HepG2 (cell line): ENCODE results near the gene ZFHX3. TPM values are rescaled to one million over a fixed set of nuclear protein-coding genes. Genes with fewer than 3 reads are reported as not detected.

Experiments used
- MEIS2 ChIP-seq: sonication (generic); formaldehyde crosslinking; IDR thresholded peaks from 2 replicates; pipeline ENCODE4 v1.9.0; 2021; ENCODE audit warnings: mild to moderate bottlenecking, missing genetic modification reagents
- NFRKB ChIP-seq: fragments of 450-650 bp; IDR thresholded peaks from 2 replicates; pipeline ENCODE4 v1.6.1; 2017
- SALL2 ChIP-seq: sonication (generic); formaldehyde crosslinking; IDR thresholded peaks from 2 replicates; pipeline ENCODE4 v1.8.1; 2023; ENCODE audit warnings: mild to moderate bottlenecking, missing genetic modification reagents, inconsistent platforms
- USF2 ChIP-seq, 2 experiments: sonication (generic) in 1 of 2; formaldehyde crosslinking in 1 of 2; IDR thresholded peaks; 2 replicates each; pipeline versions ENCODE4 v1.5.1 to v1.6.1; 2011 to 2020; ENCODE audit warnings: borderline replicate concordance in 1 of 2, low read depth in 1 of 2, low read length in 1 of 2, mild to moderate bottlenecking in 1 of 2, missing genetic modification reagents in 1 of 2, moderate library complexity in 1 of 2
- ZKSCAN8 ChIP-seq: IDR thresholded peaks from 2 replicates; pipeline ENCODE4 v1.6.1; 2016; ENCODE audit warnings: borderline replicate concordance, missing genetic modification reagents, missing compliant biosample characterization
- ZNF275 ChIP-seq: sonication (generic); formaldehyde crosslinking; IDR thresholded peaks from 2 replicates; pipeline ENCODE4 v1.8.0; 2022; ENCODE audit warnings: missing genetic modification reagents, mild to moderate bottlenecking, inconsistent platforms, borderline replicate concordance
- ZNF3 ChIP-seq: IDR thresholded peaks from 2 replicates; pipeline ENCODE4 v1.7.0; 2017; ENCODE audit warnings: inconsistent platforms
- ZNF446 ChIP-seq: sonication (generic); formaldehyde crosslinking; IDR thresholded peaks from 2 replicates; pipeline ENCODE4 v1.5.0; 2020; ENCODE audit warnings: mild to moderate bottlenecking, missing genetic modification reagents
- ZNF468 ChIP-seq: sonication (generic); formaldehyde crosslinking; IDR thresholded peaks from 2 replicates; pipeline ENCODE4 v1.8.0; 2022; ENCODE audit warnings: mild to moderate bottlenecking, moderate library complexity, missing genetic modification reagents
- ZNF496 ChIP-seq: sonication (generic); formaldehyde crosslinking; IDR thresholded peaks from 2 replicates; pipeline ENCODE4 v1.8.1; 2023; ENCODE audit warnings: mild to moderate bottlenecking, moderate library complexity, missing genetic modification reagents; ENCODE audit not compliant: insufficient replicate concordance
- polyA plus RNA-seq, 8 experiments: library from polyadenylated mRNA; depleted of rRNA in 3 of 8; stranded (reverse) in 7 of 8; unstranded in 1 of 8; fragments of >200 nt; fragmentation: Illumina TruSeq in 4 of 8; extraction: Trizol in 4 of 8; gene quantifications; 2 replicates each; pipeline versions ENCODE4 v1.2.1 to v1.2.3, GENCODE V29; 2011 to 2016; ENCODE audit warnings: low read depth in 4 of 8, missing spikeins in 1 of 8, mixed read lengths in 1 of 8; ENCODE audit not compliant: insufficient read depth in 1 of 8
- total RNA-seq, 5 experiments: library from RNA; depleted of rRNA; stranded (reverse); fragments of >200 nt; fragmentation: Illumina TruSeq; extraction: Trizol; gene quantifications; 2 replicates each; pipeline ENCODE4 v1.2.3, GENCODE V29; 2016; ENCODE audit warnings: low read depth in 1 of 5
- TF ChIP-seq, protein P1 (sequence below): sonication (generic); formaldehyde crosslinking; IDR thresholded peaks from 2 replicates; pipeline ENCODE4 v1.8.1; 2023; ENCODE audit warnings: mild to moderate bottlenecking, moderate library complexity, missing genetic modification reagents
- TF ChIP-seq, protein P2 (sequence below): sonication (generic); formaldehyde crosslinking; IDR thresholded peaks from 2 replicates; pipeline ENCODE4 v1.4.0; 2020; ENCODE audit warnings: missing genetic modification reagents, mild to moderate bottlenecking, borderline replicate concordance
- TF ChIP-seq, protein P3 (sequence below): sonication (generic); formaldehyde crosslinking; IDR thresholded peaks from 2 replicates; pipeline ENCODE4 v1.4.0; 2020; ENCODE audit warnings: missing genetic modification reagents, borderline replicate concordance
- TF ChIP-seq, protein P4 (sequence below): sonication (generic); formaldehyde crosslinking; IDR thresholded peaks from 2 replicates; pipeline ENCODE4; 2020; ENCODE audit warnings: missing genetic modification reagents, mild to moderate bottlenecking, borderline replicate concordance

Gene ZFHX3
- total and polyA plus RNA-seq, 2 of the 13 experiments (the other 11 are each of a cell fraction or from before 2014, with no cell fraction given) = 5.0 to 6.0 TPM

- TF ChIP-seq ZNF275 (CRISPR knock-in tag) (no peak), SALL2 (peak; percentile 59; the same call in 1 of the 2 replicates), USF2 (IDR thresholded peaks at IDR 0.05; ENCODE audit: low read depth, low read length) (no peak), USF2 (CRISPR knock-in tag; IDR thresholded peaks at IDR 0.05; ENCODE audit: borderline replicate concordance) (no peak), NFRKB (no peak), MEIS2 (CRISPR knock-in tag) (no peak), ZNF446 (CRISPR knock-in tag) (no peak), ZNF3 (no peak), ZKSCAN8 (CRISPR knock-in tag) (no peak), ZNF496 (CRISPR knock-in tag) (no peak), ZNF468 (CRISPR knock-in tag) (no peak)
- TF ChIP-seq, protein P1, sequence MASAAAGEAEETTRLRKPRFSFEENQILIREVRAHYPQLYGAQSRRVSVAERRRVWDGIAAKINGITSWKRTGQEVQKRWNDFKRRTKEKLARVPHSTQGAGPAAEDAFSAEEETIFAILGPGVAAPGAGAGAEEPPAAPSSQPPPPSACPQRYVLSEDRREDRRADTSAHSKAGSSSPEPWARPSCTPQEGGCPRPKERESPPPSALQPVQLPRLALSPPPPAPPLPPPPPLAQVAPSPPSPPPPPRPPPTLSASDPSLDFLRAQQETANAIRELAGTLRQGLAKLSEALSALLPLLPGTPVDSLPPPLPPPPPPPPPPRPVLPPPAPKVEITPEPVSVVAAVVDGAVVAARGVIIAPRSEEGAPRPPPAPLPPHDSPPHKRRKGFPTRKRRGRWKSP (CRISPR knock-in tag) = no peak
- TF ChIP-seq, protein P2, sequence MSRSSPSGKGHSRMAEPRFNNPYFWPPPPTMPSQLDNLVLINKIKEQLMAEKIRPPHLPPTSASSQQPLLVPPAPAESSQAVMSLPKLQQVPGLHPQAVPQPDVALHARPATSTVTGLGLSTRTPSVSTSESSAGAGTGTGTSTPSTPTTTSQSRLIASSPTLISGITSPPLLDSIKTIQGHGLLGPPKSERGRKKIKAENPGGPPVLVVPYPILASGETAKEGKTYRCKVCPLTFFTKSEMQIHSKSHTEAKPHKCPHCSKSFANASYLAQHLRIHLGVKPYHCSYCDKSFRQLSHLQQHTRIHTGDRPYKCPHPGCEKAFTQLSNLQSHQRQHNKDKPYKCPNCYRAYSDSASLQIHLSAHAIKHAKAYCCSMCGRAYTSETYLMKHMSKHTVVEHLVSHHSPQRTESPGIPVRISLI = no peak
- TF ChIP-seq, protein P3, sequence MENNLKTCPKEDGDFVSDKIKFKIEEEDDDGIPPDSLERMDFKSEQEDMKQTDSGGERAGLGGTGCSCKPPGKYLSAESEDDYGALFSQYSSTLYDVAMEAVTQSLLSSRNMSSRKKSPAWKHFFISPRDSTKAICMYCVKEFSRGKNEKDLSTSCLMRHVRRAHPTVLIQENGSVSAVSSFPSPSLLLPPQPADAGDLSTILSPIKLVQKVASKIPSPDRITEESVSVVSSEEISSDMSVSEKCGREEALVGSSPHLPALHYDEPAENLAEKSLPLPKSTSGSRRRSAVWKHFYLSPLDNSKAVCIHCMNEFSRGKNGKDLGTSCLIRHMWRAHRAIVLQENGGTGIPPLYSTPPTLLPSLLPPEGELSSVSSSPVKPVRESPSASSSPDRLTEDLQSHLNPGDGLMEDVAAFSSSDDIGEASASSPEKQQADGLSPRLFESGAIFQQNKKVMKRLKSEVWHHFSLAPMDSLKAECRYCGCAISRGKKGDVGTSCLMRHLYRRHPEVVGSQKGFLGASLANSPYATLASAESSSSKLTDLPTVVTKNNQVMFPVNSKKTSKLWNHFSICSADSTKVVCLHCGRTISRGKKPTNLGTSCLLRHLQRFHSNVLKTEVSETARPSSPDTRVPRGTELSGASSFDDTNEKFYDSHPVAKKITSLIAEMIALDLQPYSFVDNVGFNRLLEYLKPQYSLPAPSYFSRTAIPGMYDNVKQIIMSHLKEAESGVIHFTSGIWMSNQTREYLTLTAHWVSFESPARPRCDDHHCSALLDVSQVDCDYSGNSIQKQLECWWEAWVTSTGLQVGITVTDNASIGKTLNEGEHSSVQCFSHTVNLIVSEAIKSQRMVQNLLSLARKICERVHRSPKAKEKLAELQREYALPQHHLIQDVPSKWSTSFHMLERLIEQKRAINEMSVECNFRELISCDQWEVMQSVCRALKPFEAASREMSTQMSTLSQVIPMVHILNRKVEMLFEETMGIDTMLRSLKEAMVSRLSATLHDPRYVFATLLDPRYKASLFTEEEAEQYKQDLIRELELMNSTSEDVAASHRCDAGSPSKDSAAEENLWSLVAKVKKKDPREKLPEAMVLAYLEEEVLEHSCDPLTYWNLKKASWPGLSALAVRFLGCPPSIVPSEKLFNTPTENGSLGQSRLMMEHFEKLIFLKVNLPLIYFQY (CRISPR knock-in tag) = 0 out of 2 replicates have a peak, but pooled peaks have one; percentile 15
- TF ChIP-seq, protein P4, sequence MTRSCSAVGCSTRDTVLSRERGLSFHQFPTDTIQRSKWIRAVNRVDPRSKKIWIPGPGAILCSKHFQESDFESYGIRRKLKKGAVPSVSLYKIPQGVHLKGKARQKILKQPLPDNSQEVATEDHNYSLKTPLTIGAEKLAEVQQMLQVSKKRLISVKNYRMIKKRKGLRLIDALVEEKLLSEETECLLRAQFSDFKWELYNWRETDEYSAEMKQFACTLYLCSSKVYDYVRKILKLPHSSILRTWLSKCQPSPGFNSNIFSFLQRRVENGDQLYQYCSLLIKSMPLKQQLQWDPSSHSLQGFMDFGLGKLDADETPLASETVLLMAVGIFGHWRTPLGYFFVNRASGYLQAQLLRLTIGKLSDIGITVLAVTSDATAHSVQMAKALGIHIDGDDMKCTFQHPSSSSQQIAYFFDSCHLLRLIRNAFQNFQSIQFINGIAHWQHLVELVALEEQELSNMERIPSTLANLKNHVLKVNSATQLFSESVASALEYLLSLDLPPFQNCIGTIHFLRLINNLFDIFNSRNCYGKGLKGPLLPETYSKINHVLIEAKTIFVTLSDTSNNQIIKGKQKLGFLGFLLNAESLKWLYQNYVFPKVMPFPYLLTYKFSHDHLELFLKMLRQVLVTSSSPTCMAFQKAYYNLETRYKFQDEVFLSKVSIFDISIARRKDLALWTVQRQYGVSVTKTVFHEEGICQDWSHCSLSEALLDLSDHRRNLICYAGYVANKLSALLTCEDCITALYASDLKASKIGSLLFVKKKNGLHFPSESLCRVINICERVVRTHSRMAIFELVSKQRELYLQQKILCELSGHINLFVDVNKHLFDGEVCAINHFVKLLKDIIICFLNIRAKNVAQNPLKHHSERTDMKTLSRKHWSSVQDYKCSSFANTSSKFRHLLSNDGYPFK (CRISPR knock-in tag) = peak; percentile 23; the same call in 1 of the 2 replicates
These were observed 47.7 kb downstream of the ZFHX3 start (continued) for GRCh38 chr16:73000020-73000906.
